ENCODE data around the gene CMPK1.

Gene CMPK1

DNA sequence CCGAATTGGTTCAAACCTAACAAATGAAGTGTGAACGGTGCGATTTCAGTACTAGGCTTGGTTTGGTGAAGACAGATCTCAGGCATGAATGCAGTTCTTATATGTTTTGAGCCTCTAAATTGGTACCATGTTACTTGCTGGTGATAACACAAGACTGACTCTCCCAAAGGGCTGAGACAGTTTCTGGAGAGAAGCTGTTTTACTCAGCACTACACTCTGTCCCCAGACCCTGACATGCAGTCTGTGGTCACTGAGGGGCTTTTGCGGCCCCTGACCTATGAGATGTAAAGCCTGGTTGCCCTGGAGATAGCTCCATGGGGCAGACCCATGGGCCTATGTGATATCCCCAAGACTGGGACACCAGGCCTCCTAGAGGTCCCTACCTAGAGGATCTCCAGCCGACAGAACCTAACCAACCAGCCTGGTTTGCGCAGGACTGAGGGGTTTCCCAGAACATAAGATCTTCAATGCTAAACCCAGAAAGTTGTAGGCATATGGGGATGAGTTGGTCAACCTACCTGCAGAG is 63.1 kb downstream of the CMPK1 start:
- DNase-seq (ENCODE audit: low read depth), result no peak

DNA sequence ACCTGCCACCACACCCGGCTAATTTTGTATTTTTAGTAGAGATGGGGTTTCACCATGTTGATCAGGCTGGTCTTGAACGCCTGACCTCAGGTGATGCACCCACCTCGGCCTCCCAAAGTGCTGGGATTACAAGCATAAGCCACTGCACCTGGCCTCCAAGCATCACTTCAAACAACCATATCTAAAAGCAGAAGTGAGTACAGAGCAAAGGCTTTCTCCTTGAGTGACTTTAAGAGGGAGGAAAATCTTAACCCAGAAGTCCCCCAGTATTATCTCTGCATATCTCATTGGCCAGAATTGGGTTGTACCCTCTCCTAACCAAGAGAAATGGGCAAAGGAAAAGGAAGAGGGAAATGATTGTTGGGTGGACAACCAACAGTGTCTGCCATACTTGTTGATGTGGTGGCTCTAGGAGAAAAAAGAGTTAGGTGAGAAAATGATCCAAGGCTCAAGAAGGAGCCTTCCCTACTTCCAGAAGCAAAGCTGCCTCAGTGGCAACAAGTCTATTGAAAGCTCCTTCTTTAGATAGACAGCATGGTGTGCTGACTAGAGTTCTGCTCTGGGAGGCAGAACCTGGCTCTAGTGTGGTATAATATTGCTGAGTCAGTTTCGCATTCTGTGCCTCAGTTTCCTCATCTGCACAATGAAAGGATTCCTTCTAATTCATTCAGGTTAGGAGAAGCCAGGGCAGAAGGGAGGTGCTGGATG is 65.7 kb downstream of the CMPK1 start:
- DNase-seq (ENCODE audit: low read depth), result no peak

DNA sequence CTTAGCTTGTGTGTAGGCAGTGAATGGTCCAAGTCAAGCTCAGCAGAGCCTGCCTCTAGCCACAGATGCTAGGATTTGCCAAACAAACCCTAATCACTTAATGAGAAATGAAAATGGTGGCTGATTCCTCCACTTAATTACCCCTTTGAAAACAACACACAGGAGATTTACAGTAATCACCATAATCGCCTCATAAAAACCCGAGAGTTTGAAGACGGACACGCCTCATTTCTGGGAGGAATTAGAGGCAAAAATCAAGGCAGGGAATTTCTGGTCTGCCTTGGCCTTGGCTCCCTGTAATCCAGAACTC is 66.2 kb downstream of the CMPK1 start:
- DNase-seq (ENCODE audit: low read depth), result no peak

GRCh38 chr1:47401761-47402160 is 68.2 kb downstream of the CMPK1 start:
- no peak for DNase-seq (ENCODE audit: low read depth)

- DNase-seq (ENCODE audit: low read depth), result no peak
Measured at GRCh38 chr1:47402591-47402990, 69.0 kb downstream of the CMPK1 start.

GRCh38 chr1:47403321-47403910 is 69.8 kb downstream of the CMPK1 start:
- DNase-seq (ENCODE audit: low read depth), result no peak

DNA sequence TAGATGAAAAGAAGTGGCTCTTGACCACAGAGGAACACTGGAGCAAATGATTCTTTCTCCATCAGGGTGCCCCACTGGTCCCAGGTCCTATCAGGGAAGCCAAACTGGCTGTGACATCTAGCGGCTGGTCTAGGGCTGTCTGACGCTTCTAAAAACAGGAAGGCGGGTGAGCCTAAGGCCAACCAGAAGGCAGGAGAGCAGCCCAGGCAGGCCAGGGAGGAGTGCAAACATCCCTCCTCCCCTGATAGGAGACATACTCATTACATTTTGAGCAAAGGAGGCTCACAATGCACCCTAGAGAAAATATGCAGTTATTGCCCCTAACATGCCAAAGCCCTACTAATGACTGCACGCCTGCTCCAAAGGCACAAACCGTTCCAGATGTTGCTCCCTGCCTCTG is 72.1 kb downstream of the CMPK1 start:
- DNase-seq (ENCODE audit: low read depth), result no peak

DNA sequence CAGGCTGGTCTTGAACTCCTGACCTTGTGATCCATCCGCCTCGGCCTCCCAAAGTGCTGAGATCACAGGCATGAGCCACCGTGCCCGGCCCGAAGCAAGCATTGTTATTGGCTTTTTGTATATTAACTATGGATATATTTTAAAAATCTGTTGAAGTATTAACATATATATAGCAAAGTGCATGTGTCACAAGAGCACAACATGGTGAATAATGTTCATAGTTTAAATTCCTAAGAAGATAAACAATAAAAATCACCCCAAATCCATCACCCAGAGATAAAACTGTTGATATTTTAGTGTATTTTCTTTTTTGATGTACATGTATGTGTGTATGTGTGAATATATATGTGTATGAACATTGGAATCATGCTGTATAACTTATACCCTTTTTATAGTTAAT is 73.4 kb downstream of the CMPK1 start:
- no peak for DNase-seq (ENCODE audit: low read depth)

GRCh38 chr1:47407481-47407880 is 73.9 kb downstream of the CMPK1 start:
- DNase-seq (ENCODE audit: low read depth), result no peak

- no peak for DNase-seq (ENCODE audit: low read depth)
Measured at GRCh38 chr1:47409311-47410067, 75.9 kb downstream of the CMPK1 start.

DNA sequence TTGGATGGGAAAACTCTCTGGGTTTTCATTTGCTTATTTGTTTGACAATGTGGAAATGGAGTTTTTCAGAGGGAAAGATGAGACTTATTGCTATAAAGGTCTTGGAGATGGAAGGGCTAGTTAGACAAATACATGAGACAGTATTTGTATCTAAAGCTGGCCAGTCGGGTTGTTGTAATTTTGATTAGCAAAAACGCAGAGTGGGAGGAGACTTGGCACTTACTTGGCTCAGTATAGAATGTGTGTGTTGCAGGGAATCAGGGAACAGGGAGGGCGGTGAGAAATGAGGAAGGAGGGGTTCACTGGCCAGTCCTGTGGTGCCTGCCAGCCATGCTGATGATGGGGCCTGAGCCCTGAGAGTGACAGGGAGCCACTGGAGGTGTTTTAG is 76.5 kb downstream of the CMPK1 start:
- no peak for DNase-seq (ENCODE audit: low read depth)

- DNase-seq (ENCODE audit: low read depth), result no peak
Measured at GRCh38 chr1:47411436-47411835, 77.8 kb downstream of the CMPK1 start.

DNA sequence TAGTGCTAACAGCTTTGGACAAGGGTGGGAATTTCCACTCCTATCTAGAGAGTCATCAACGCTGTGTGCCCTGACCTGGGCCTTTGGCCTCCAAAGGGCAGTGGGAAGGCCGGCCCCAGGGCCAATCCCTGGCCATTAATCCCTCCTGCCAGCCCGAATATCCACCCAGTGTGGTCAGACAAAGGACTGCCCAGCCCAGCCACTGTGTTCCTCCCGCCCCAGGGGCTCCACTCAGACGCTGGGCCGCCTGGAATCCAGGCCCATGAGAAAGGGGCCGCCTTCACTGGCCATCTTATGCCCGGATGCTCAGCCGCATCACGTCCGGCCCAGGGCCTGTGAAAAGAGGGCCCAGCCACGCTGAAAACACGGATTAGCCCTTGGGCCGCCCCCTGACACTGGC is 78.8 kb downstream of the CMPK1 start:
- DNase-seq (ENCODE audit: low read depth), result no peak

DNA sequence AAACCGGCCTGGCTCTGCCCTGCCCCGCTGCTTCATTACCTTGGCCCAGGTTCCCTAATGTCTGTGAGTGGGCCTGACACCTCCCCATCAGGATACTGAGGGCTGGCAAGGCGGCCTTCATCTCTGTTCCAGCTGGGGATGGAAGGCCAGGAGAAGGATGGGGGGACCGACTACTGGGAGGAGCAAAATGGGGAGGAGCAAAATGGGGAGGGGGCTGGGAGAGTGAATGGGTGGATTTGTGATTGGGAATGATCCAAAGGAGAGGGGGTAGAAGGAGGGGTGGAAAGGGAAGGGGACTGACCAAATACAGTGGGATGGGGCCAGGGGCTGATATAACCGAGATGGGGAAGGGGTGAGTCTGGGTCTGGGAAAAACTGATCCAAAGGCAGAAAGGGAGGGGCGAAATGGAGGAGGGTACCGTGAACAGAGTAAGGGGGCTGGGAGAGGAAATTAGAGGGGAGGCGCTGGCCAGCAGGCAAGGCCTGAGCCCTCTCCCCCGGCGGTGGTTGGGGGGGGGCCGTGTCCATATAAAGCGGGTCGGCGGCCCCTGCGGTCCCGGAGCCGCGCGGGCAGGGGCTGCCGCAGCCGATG is 82.2 kb downstream of the CMPK1 start, which contains the start of gene FOXE3:
FOXE3 (plus strand) TSS at position 558 of the 591 bp plus-strand sequence; CDS start at position 589, 31 bp downstream.
- DNase-seq (ENCODE audit: low read depth), result no peak

- no peak for DNase-seq (ENCODE audit: low read depth)
Measured at GRCh38 chr1:47416319-47417169, 83.0 kb downstream of the CMPK1 start.

- DNase-seq (ENCODE audit: low read depth), result no peak
Measured at GRCh38 chr1:47417170-47418044, 83.8 kb downstream of the CMPK1 start.

GRCh38 chr1:47418122-47418521 is 84.5 kb downstream of the CMPK1 start:
- no peak for DNase-seq (ENCODE audit: low read depth)

- DNase-seq (ENCODE audit: low read depth), result no peak
Measured at GRCh38 chr1:47418681-47419325, 85.2 kb downstream of the CMPK1 start.

- DNase-seq (ENCODE audit: low read depth), result no peak
Measured at GRCh38 chr1:47420547-47420946, 87.0 kb downstream of the CMPK1 start.

GRCh38 chr1:47423872-47424271 is 90.3 kb downstream of the CMPK1 start:
- DNase-seq (ENCODE audit: low read depth), result no peak

Data from activated T-cell treated with anti-CD3 and anti-CD28 coated beads for 24 hours (primary cell).